Measurements from ENCODE around the gene DAZAP2.

DNA sequence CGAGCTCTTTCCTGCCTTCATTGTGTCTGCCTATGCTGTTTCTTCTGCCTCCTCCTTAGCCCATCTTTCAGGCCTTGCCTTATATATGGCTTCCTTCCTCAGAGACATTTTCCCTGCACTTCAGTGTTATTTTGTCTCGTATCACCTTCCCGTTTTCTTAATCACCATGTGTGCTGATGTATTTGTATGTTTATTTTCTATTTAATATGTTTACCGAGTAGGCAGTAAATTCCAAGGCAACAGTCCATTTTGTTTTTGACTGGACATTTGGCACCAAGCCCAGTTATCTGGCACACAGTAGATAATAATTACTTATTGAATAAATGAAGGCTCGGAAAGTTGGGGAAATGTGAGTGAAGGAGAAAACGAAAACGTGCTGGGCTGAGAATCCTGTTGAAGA is 16.2 kb upstream of the DAZAP2 start:
- TF ChIP-seq POLR2A (IDR thresholded peaks at IDR 0.05; ENCODE audit: low read length): no peak
- no peak for TF ChIP-seq GATA1 (IDR thresholded peaks at IDR 0.05; ENCODE audit: low read depth, low read length)

Data from erythroblast (primary cell).